Endodermal cell (in vitro differentiated cells): ENCODE results near the gene HS6ST1. TPM values are rescaled to one million over a fixed set of nuclear protein-coding genes. Genes with fewer than 3 reads are reported as not detected.
"Not testable (repeated sequence)": the region's sequence is repeated elsewhere in the genome, so short reads cannot be mapped to it uniquely, and the experiment has no call there.

Experiments used
- DNase-seq: peaks from one replicate; pipeline ENCODE4 v3.0.0-alpha.2; 2017
- H3K27ac ChIP-seq: 2 replicates; pipeline ENCODE4 v1.5.1; 2013; ENCODE audit warnings: mild to moderate bottlenecking, low read depth, low read length, moderate library complexity
- H3K27me3 ChIP-seq: 2 replicates; pipeline ENCODE4 v1.6.1; 2013; ENCODE audit warnings: mild to moderate bottlenecking, low read length, moderate library complexity; ENCODE audit not compliant: insufficient read depth, control insufficient read depth, poor library complexity, severe bottlenecking
- H3K36me3 ChIP-seq: 2 replicates; pipeline ENCODE4 v1.7.0; 2013; ENCODE audit warnings: mild to moderate bottlenecking, low read length, moderate library complexity; ENCODE audit not compliant: control insufficient read depth, insufficient read depth
- H3K4me1 ChIP-seq: one replicate; pipeline ENCODE4 v1.7.0; 2013; ENCODE audit warnings: low read length; ENCODE audit not compliant: control insufficient read depth, insufficient read depth
- H3K4me3 ChIP-seq: 2 replicates; pipeline ENCODE4 v1.5.1; 2013; ENCODE audit warnings: mild to moderate bottlenecking, low read length, moderate library complexity
- H3K9ac ChIP-seq: 2 replicates; pipeline ENCODE4 v1.6.1; 2013; ENCODE audit warnings: mild to moderate bottlenecking, low read length, moderate library complexity; ENCODE audit not compliant: poor library complexity, severe bottlenecking; ENCODE audit errors: extremely low read depth
- H3K9me3 ChIP-seq: 2 replicates; pipeline ENCODE4 v1.6.1; 2013; ENCODE audit warnings: mild to moderate bottlenecking, low read length, moderate library complexity; ENCODE audit not compliant: control insufficient read depth
- H3K27ac Mint-ChIP-seq: 2 replicates; pipeline ENCODE4 v1.8.0; 2020; ENCODE audit warnings: mixed read lengths
- H3K27me3 Mint-ChIP-seq: 2 replicates; pipeline ENCODE4 v1.8.0; 2021; ENCODE audit warnings: mild to moderate bottlenecking, mixed read lengths; ENCODE audit not compliant: insufficient read depth
- H3K36me3 Mint-ChIP-seq: 2 replicates; pipeline ENCODE4 v1.8.0; 2020; ENCODE audit warnings: low read depth, mixed read lengths
- H3K4me1 Mint-ChIP-seq: 2 replicates; pipeline ENCODE4 v1.8.0; 2020; ENCODE audit warnings: mixed read lengths
- H3K4me3 Mint-ChIP-seq: 2 replicates; pipeline ENCODE4 v1.8.0; 2020; ENCODE audit warnings: mild to moderate bottlenecking, moderate library complexity, mixed read lengths
- H3K9me3 Mint-ChIP-seq: 2 replicates; pipeline ENCODE4 v1.8.0; 2020; ENCODE audit warnings: mild to moderate bottlenecking, mixed read lengths
- CTCF ChIP-seq: fragments of 200-600 bp; sonication (generic); conservative IDR thresholded peaks from 2 replicates; pipeline ENCODE4 v1.5.0; 2021; ENCODE audit warnings: antibody characterized with exemption, mild to moderate bottlenecking
- WGBS, 2 experiments: methylation state at CpG; one replicate each; pipeline versions ENCODE4 v1.1.5 to v1.1.7; 2013; ENCODE audit warnings: missing lambda C conversion rate in 2 of 2, mixed read lengths in 1 of 2; ENCODE audit not compliant: insufficient coverage in 1 of 2, insufficient read length in 1 of 2; 5-methylcytosine and 5-hydroxymethylcytosine counted together
- total RNA-seq, 2 donors: library from RNA; stranded (reverse); fragmentation: NEBNext Ultra II Directional in 1 of 2; extraction: Animal tissue kit (Norgen Biotek cat#: 25700) in 1 of 2; gene quantifications; 2 replicates in 1 of 2; 3 replicates in 1 of 2; pipeline ENCODE4 v1.2.1, GENCODE V29; 2021

Gene HS6ST1
- total RNA-seq, 2 donors from 2014 or later, result 93.0 to 106 TPM

- peak overlapping the region; percentile 87 for H3K27ac Mint-ChIP-seq
These were observed 806 bp downstream of the HS6ST1 start for GRCh38 chr2:128317899-128318225.

GRCh38 chr2:128317181-128317898 is 1.3 kb downstream of the HS6ST1 start:
- no peaks in the 10 kb centered on the region for H3K27me3 ChIP-seq
- DNase-seq, result peak; percentile 83
- peak overlapping the region; percentile 77 for H3K9ac ChIP-seq
- peaks cover 24% of the 10 kb centered on the region for H3K4me1 ChIP-seq
- peaks cover 44% of the 10 kb centered on the region for H3K36me3 ChIP-seq
- Mint-ChIP-seq H3K36me3 (peaks cover 20% of the 10 kb centered on the region), H3K27me3 (peaks cover 17% of the 10 kb centered on the region), H3K4me3 (peak overlapping the region; percentile 95), H3K9me3 (no peaks in the 10 kb centered on the region), H3K4me1 (peaks cover 42% of the 10 kb centered on the region), H3K27ac (peak overlapping the region; percentile 87)
- H3K4me3 ChIP-seq, result peak overlapping the region; percentile 88
- TF ChIP-seq CTCF, result no peak
- H3K9me3 ChIP-seq, result no peaks in the 10 kb centered on the region
- H3K27ac ChIP-seq, result no peak overlapping the region
- 0 to 2% methylated on average over 4 to 35 of the region's 35 CpGs for WGBS, 2 experiments

More at GRCh38 chr2:128317899-128318225, 806 bp downstream of the HS6ST1 start:
- not testable (repeated sequence) for H3K9me3 Mint-ChIP-seq, H3K27ac ChIP-seq, H3K9me3 ChIP-seq, DNase-seq, H3K27me3 ChIP-seq
- Histone ChIP-seq H3K36me3 (peaks cover 39% of the 10 kb centered on the region), H3K4me1 (peaks cover 24% of the 10 kb centered on the region), H3K4me3 (peak overlapping the region; percentile 88), H3K9ac (peak overlapping the region; percentile 77)
- peaks cover 43% of the 10 kb centered on the region for H3K4me1 Mint-ChIP-seq
- peaks cover 20% of the 10 kb centered on the region for H3K36me3 Mint-ChIP-seq
- peaks cover 17% of the 10 kb centered on the region for H3K27me3 Mint-ChIP-seq
- WGBS, 2 experiments, result 1% methylated on average over 15 of the region's 40 CpGs; no CpG with 5 or more reads in 1 of the 2 experiments
- peak overlapping the region; percentile 95 for H3K4me3 Mint-ChIP-seq

- Mint-ChIP-seq H3K27me3 (peaks cover 17% of the 10 kb centered on the region), H3K4me3 (peak overlapping the region; percentile 95), H3K36me3 (peaks cover 20% of the 10 kb centered on the region), H3K4me1 (peaks cover 45% of the 10 kb centered on the region), H3K27ac (no peak overlapping the region), H3K9me3 (no peaks in the 10 kb centered on the region)
- Histone ChIP-seq H3K9ac (peak overlapping the region; percentile 77), H3K4me1 (peaks cover 24% of the 10 kb centered on the region), H3K36me3 (peaks cover 48% of the 10 kb centered on the region), H3K9me3 (no peaks in the 10 kb centered on the region), H3K4me3 (peak overlapping the region; percentile 88), H3K27me3 (no peaks in the 10 kb centered on the region), H3K27ac (no peak overlapping the region)
- no peak for TF ChIP-seq CTCF
- WGBS, 2 experiments, result 49 to 58% methylated on average over 2 to 5 of the region's 5 CpGs
- DNase-seq, result no peak
These were observed 1.9 kb downstream of the HS6ST1 start for GRCh38 chr2:128316777-128317180.
